Activated CD4-positive, CD25-positive, alpha-beta regulatory T cell treated with anti-CD3 and anti-CD28 coated beads, Interleukin-2, amount 50 U/mL, for 72 hours (primary cell): ENCODE data around the gene TSHZ2.

Source experiments
- DNase-seq: peaks from one replicate; pipeline ENCODE4 v3.0.0; 2021

Gene TSHZ2

DNA sequence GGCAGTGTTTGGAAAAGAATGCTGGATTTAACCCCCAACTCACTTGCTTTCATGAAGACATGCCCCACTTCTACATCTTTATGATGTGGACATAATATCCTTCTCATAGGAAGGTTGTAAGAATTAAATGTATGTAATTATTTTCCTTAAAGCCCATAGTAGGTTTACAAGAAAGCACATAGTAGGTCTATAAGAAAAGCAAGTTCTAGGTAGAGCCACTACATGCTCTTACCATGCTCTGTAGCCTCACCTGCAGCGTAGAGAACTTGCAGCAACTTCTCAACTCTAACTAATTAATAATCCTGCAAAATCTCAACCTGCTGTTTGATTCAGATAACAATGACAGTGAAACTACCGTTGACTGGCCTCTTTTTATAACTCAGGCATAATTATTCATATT lies 288.4 kb downstream of the TSHZ2 start:
- DNase-seq = no peak

DNA sequence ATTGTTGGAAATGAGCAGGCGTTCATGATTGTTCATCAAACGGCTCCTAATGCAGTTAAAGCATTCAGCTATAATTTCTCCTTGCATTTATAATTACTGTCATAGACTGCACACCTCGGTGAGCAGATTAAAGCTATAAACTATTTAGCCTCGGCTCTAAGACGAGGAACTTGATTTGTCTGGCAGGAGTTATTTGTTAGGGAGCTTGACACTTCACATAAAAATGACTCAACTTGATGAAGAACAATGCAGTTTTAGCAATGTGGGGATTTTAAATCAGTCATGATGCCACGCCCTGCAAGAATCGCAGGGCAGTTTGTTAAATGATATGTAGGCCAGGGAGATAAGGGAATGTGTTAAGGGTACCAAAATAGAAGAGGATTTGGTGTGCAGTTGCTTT lies 290.2 kb downstream of the TSHZ2 start:
- no peak for DNase-seq

DNA sequence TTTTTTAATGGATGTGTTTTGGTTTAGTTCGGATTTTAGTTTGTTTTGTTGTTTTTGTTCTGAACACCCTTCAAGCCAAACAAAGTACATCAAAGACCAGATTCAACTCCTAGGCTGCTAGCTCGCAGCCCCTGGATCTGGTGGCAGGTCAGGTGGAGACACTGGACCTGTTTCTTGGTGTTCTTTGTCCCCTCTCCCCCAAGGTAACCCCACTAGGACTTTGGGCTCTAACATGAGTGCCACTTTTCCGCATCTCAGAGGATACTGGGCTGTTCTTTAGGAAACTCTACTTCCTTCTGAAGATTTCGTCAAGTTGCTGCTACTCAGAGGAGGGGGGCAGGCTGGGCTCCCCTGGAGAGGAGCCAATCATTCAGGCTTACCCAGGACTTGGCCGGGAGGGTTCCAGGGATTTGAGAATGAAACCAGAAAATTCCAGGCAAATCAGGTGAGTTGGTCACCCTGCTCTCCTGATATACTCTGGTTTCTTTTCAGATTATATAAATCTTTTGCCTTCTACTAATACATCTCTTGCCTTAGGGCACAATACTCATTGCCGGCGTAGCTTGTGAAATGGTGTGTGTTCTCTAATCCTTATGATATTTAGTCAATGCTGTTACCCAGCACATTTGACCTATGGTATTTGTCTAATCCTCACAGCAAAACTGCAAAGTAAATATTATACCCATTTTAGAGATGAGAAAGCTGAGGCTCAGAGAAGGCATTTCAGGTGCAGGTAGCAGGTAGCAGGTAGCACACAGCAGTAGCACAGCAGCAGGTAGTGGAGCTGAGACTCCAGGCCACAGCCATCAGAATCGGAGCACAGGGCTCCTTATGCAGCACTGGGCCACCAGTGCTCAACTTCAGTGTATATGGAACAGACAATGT lies 291.6 kb downstream of the TSHZ2 start:
- no peak for DNase-seq

DNA sequence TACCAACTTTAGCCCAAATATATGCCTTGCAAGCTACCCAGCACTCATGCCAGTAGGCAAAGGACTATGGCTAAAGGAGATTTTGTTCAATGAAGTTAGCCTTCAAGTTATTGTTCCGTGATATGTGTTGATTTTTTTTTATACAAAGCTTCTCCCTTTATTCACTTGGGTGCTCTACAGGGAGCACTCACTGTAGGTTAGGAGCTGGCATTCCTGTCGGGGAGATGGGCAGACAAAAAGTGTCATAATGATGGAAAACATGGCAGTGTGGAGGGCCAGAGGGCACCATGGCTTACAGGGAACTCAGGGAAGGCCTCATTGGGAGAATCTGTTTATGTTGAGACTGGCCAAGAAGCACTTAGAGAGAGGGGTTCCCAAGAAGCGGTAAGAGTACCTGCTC lies 292.4 kb downstream of the TSHZ2 start:
- no peak for DNase-seq

DNA sequence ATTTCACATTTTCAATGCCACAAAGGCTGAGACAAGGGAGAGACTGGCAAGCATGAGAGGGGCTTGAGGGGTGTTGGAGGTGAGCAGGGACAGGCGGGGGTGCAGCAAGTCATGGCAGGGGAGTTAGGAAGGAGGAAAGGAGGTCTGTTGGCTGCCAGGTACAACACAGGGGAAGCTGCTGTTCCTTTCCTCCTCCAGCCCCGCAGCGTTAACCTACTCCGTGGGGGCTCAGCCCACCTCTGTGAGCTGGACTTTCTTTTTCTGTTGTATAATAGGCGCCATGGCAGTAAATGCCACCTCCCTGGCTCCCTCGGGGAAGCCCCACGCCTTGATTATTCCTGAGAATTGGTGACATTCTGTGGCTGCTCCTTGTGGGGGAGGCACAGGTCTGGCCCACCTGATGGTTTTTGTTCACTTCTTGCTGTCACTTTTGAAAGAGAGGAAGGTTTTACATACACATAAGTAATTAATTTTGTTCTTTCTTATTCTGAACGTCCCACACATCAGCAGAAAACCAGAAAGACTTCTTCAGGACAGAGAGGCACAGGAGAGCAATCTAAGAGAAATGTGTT lies 293.2 kb downstream of the TSHZ2 start:
- DNase-seq = no peak

DNA sequence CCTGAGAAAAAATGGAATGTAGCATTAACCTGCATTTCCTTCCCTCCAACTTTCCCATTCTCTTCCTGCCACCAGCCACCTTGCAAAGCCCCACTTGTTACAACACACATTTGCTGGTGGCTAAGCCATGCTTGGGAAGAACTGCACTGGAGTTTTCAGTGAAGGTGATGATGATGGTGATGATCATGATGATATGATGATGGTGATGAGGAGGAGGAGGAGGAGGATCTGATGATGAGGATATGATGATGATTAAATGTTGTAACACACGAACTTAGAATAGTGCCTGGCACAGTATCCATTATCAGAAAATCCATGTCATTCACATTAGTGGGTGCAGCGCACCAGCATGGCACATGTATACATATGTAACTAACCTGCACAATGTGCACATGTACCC lies 297.2 kb downstream of the TSHZ2 start:
- DNase-seq = no peak

DNA sequence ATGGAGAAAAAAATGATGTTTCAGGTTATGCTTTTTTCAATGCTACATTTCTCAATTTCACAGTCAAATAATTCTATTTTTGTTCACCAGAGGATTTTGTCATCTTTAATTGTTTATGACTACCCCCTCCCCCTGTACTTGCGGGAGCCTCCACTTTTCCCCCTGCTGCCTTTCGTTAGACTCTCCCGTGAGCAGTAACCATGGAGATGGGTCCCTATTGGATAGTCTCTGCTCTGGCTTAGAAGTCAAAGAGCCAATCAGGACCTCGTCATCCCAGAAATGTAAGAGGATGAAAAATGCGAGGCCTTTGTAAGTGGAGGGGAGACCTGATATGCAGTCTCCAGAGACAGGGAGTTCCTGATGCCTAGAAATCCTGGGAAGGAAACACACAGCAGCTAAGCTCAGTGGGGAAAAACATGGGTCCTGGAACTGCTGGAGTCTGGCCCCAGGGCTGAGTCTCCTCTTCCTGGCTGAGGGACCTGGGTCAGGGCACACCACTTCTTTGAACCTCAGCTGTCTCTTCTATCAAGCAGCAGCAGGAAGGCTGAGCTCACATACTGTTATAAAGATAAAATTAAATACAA lies 298.7 kb downstream of the TSHZ2 start:
- no peak for DNase-seq

DNA sequence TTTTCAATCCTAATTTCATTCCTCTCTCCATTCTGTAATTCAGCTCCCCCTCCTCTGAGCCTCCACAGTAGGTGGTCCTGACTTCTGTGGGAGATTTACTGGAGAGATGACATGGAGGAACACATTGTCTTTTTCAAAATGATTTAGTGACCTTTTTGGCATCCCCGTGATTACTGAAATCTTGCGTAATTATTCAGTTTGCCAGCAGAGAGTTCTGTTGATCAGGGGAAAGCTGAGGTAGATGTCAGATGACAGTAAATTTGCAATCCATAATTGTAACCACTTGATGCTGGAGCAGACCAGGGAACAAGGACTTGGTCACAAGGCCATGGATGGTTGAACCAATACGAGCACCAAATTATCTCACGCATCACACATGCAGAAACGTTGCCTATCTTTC lies 302.2 kb downstream of the TSHZ2 start:
- DNase-seq = no peak

DNA sequence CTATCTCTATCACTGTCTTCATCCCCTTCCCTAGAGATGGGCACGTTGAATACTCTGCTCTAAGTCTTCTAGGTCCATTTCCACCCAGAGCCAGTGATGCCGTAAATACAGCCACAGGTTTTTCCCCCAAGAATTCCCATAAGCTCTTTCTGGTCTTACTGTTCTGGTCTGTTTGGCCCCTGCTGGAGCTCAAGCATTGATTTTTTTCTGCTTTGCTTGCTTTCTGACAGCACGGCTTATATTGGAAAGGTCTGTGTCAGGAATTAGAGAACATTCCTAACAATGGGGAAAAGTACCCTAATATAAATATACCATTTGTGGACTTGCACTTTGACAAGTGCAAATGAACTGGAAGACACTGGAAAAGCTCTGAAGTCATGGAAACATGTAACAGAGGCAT lies 302.6 kb downstream of the TSHZ2 start:
- DNase-seq = no peak

DNA sequence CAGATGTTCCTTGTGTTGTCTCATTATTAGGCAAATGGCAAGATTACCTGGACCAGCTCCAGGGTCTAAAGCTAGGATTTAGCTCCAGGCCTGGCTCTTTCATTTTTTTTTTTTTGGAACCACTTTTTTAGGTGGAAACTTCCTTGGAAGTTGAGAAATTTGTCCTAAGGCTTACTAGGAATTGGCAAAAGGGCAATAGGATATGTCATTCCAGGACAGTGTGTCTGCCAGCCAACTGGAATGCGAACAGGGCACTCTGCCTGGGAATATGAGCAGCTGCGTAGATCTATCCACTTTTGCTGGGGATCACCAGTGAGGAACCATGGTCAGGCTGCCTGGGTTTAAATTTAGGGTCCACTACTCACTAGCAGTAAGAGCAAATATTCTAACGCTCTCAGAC lies 304.0 kb downstream of the TSHZ2 start:
- DNase-seq = no peak

DNA sequence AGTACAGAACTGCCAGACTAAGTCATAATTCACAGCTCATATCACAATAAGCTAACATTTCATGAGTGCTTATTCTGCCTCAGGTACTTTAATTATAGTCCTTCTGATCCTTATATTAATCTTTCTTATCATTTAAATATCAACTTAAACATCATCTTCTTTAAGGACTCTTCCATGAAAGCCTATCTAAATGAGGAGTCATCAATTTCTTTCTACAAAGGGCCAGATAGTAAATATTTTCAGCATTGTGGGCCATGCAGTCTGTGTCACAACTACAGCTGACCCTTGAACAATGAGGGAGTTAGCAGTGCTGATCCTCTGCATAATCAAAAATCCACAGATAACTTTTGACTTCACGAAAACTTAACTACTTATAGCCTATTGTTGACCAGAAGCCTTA lies 306.4 kb downstream of the TSHZ2 start:
- DNase-seq = no peak

DNA sequence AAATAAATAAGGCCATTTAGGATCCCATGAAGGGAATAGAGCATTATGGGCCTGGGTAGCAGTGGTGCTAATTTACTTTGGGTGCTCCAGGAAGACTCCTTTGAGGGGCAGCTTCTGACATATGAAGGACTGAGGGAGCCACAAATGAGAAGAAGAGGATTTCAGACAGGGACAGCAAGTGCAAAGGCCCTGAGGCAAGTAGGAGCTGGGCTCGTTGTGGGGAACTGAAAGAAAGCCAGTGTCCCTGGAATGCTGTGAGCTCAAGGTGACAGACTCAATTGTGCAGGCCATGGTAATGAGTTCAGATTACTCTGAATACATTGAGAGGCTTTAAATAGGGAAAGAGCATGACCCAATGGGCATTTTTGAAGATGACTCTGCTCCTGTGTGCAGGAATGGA lies 307.6 kb downstream of the TSHZ2 start:
- no peak for DNase-seq

DNA sequence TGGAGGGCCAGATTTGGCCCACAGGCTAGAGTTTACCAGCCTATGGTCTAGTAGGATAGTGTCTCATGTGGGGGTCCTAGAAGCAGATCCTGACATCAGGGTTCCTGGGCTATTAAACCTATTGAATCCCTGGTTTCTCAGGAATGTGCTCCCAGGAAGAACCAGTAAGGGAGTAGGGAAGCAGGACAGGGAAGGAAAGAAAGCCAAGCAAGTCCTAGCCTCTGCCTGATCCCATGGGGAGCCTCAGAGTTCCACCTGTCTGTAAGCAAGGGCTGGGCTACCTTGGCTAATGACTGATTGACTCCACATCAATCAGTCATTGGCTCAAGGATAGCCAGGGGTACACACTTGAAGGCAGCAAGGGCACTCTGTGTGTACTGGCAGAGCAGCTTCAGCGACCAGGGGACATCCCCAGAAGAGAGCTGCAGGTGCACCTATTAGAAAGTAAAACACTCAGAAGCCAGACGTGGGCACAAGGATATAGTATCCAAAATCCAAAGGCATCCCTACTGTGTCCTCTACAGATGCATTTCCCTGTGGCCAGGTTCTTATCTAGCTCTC lies 309.5 kb downstream of the TSHZ2 start:
- no peak for DNase-seq

DNA sequence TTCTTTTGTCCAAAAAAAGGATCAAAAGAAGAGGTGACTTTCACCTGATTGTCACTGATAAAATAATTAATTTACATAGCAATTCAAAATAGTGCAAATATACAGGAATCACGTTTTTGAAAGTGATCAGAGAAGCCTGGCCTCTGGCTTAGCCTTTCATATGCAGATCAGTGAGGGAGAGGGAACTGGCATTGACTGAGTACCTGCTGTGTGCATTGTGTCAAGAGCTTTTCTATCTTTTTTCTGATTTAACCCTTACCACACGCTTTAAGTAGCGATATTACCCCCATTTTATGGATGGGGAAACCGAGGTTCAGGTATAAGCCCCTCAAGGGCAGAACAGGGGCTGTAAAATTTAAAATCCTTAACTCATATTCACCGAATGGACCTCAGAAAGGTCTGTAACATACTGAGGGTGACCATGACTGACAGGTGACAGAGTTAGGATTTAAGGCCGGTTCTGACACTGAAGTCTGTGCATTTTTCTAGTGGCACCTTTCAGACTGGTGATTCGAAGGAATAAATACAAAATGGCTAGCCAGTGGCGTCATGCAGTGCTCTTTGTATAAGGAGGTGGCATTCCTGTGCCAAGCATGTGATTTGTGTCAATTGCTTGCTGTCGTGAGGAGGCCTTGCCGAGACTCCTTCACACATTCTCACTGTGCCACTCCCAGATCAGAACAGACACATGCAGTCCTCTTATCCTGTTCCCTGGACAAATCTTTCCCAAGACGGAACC lies 310.2 kb downstream of the TSHZ2 start:
- DNase-seq = no peak

DNA sequence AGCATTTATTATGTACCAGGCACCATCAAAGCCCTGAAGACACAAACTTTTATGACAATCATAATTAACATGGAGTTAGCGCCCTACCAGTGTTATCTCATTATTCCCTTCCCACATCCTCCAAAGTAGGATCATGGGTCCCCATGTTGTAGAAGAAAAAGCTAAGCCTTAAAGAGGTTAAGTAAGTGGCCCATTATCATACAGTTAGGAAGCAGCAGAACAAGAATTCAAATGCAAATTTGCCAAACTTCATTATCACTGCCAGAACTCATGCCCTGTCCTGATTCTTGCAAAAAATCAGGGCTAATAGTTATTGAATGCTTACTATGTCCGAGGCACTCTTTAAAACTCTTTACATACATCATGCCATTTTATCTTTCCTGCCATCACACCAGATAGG lies 310.9 kb downstream of the TSHZ2 start:
- DNase-seq = no peak

DNA sequence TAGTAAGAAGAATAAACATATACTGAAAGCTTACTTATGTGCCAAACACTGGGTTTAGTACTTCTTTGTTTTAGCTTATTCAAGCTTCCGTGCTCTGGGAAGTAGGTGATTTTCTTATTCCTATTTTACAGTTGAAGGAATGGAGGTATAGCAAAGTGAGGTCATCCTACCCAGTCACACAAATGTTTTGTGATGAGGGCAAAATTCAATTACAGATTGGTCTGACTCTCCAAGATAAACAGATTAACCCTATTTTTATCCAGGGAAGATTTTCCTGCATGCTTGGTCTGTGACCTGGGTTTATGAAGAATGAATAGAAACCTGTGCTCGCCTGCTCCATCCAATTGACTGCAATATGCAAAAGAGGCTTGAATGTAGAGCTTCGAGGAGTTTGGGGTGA lies 311.4 kb downstream of the TSHZ2 start:
- no peak for DNase-seq

DNA sequence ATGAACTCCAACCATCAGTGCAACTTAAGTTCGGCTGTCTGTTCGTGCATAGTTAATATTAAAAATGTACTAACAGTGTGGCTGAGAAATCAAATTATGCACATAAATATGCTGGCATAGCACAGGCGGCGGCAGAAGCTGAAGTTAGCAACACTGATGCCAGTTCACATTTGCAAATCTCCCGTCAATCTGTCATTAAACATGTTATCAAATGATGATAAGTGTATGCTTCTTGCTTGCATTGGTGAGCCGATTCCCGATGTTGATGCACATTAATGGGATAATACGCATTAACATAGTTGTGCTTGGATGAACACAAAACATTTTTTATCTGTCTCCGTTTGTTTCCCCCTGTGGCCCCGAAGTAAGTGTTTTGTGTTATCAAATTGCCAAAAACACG lies 312.1 kb downstream of the TSHZ2 start:
- DNase-seq = no peak

DNA sequence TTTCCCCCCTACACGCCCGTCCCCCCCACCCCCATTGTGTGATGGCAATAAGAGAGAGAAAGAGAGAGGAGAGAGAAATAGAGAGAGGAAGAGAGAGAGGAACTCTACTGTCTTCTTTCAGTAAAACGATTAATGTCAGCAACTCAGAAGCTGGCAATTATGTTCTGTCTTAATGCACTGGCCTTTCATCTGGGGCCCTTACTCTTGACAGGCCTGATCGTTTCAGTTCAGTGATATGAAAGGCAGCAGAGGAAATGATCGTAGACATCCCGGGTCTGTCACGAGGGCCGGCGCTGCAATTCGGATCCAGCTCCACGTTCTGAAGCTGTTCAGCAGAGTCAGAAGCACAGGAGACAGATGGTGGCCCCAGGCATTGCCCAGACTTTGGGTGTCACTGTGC lies 312.5 kb downstream of the TSHZ2 start:
- no peak for DNase-seq

DNA sequence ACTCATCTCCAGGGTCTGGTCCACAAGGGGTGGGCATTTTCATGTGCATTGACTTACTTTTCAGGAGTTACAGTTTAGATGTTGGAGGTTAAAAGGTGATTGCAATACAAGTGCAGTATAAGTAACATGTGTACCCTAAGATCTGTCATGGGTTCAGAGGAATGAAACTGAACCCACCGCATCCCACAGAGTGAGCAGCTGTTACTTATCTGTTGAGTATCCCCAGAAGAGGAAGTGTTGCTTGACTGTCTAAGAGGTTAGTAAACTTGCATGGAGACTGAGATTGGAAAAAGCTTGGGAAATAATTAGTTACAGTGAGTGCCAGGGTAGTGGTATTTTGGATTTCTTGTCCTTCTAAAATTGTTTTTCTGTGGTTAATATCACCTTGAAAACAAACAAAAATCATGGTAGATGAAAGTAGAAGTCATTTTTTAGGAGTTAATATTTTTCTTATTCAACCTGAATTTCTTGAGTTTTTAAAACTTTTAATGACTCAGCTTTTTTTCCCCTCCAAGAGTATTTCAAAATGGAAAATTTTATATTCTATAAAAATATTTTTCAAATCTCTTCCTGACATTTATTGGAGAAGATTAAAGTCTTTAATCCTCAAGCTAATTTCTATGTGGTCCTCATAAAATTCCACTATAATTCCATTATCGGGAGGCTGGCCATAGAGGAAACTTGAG lies 315.3 kb downstream of the TSHZ2 start:
- no peak for DNase-seq

DNA sequence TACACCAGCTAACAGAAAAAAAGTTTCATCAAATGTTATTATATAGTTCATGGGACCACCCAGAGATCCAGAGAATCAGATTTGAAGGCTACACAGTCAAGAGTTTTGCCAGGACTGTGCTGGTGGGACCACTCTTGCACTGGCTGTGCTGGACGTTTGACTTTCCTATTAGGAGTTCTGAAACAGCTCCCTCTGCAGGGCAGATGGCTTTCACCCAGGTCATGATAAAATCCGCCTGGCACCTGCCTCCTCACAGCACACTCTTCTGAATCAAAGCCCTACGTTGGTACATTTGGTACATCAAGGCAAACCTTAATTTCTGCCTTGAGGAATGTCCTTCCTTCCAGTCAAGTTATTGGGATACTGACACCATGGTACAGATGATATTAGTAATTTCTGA lies 319.4 kb downstream of the TSHZ2 start:
- no peak for DNase-seq

DNA sequence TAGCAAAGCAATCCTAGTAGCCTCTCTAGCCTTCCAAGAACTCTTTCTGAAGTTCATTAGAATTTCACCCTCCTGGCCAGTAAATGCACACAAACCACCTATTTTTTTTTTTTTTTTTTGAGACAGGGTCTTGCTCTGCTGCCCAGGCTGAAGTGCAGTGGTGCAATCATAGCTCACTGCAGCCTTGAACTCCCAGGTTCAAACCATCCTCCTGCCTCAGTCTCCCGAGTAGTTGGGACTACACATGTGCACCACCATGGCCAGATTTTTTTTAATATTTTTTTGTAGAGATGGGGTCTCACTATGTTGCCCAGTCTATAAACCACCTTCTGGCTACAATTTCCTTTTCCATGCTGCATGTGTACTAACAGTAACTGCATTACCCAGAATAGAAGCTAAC lies 320.2 kb downstream of the TSHZ2 start:
- DNase-seq = no peak

DNA sequence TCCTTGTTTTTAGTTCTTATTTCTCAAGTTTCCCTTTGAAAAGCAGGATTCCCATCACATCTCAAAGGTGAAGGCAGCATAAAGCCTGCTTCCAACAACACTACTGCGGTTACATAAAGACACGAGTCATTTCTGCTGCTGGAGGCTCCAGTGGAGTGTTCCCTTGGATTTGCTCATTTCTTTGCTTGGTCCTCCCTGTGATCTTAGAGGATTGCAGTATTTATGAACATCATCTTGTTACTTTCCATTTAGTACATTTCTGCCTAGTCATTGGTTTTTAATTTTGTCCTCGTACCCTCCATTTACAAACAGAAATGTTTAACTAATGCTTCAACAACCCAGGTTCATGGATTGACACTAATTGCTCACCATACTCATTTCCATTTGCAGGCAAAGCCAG lies 322.6 kb downstream of the TSHZ2 start:
- no peak for DNase-seq

DNA sequence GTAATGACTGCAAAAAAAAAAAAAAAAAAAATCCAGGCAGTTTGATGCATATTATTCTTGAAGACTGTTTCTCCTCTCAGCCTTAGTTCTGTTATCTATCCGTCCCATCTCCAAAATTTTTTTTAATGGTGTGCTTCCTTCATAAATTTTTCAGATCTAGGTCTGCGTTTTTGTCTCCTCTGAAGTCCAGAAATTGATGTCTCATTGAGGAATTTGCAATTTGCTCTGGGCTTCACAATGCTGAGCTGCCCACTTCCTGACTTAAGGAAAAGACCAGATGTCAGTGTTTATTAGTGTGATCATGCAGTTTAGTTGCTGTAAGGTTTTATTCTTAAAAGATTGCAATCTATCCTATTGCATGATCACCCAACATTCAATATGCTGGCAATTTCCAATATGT lies 323.9 kb downstream of the TSHZ2 start:
- DNase-seq = no peak
